Measurements from ENCODE around the gene BAZ2B. TPM values are rescaled to one million over a fixed set of nuclear protein-coding genes. Genes with fewer than 3 reads are reported as not detected.

The BAZ2B gene
- total RNA-seq, 4 donors from 2014 or later = 122 to 181 (median 143) TPM

- intact Hi-C loops (cut with DNase I) = no loop called here
- Histone ChIP-seq H3K9me3 (no peaks in the 10 kb centered on the region), H3K4me1 (peaks cover 35 to 50% of the 10 kb centered on the region in 2 donors), H3K27ac (peak overlapping the region in 2 of 3 donors; percentile 18 to 99), H3K27me3 (no peaks in the 10 kb centered on the region), H3K4me3 (replicated peaks in 1 of 3) (no peak overlapping the region), H3K36me3 (no peaks in the 10 kb centered on the region)
- DNase-seq = no peak
- WGBS, 2 donors = 87 to 92% methylated on average over 1 of the region's 1 CpG
- no peak for TF ChIP-seq POLR2A (IDR thresholded peaks at IDR 0.05)
- TF ChIP-seq, protein P1, sequence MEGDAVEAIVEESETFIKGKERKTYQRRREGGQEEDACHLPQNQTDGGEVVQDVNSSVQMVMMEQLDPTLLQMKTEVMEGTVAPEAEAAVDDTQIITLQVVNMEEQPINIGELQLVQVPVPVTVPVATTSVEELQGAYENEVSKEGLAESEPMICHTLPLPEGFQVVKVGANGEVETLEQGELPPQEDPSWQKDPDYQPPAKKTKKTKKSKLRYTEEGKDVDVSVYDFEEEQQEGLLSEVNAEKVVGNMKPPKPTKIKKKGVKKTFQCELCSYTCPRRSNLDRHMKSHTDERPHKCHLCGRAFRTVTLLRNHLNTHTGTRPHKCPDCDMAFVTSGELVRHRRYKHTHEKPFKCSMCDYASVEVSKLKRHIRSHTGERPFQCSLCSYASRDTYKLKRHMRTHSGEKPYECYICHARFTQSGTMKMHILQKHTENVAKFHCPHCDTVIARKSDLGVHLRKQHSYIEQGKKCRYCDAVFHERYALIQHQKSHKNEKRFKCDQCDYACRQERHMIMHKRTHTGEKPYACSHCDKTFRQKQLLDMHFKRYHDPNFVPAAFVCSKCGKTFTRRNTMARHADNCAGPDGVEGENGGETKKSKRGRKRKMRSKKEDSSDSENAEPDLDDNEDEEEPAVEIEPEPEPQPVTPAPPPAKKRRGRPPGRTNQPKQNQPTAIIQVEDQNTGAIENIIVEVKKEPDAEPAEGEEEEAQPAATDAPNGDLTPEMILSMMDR (IDR thresholded peaks at IDR 0.05) = no peak
Observed at GRCh38 chr2:159612255-159612901, 4.0 kb downstream of the BAZ2B start.

DNA sequence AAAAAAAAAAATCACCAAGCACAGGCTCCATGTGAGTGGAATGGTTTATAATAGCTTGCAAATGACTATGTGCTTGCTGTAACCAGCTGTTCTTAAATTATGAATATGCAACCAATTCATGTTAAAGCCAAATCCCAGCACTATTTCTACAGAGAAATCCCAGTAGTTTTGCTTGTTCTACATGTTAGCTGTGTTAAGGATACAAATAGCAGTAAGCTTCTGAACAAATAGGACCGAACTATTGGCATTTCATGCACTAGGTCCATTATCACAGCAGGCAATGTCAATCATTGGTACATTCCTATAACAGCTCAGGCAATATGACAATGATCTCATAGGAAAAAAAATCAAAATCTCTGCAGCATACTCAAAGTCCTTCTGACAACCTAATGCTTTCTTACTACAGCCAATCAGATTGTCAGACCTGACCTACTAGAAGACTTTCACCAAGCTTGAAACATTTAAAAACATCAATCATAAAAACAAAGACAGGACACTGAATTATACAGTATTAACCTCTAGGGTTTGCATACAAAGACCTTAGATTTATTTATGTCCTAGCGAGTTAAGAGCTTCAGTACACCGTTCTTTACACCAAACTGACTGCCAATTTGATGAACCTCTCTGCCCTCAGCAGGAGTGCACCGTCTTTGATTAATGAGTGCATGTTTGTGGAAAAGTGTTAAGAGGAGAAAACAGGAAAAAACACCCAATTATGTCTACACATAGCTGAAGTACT lies 6.4 kb downstream of the BAZ2B start:
- H3K4me3 ChIP-seq (replicated peaks in 1 of 3) = no peak overlapping the region
- TF ChIP-seq POLR2A (IDR thresholded peaks at IDR 0.05) = no peak
- TF ChIP-seq, protein P1 (IDR thresholded peaks at IDR 0.05) = no peak
- peaks cover 48 to 70% of the 10 kb centered on the region in 2 donors for H3K4me1 ChIP-seq
- no peak for DNase-seq
- peak overlapping the region in 2 of 3 donors; percentile 12 to 25 for H3K27ac ChIP-seq
- H3K9me3 ChIP-seq = no peaks in the 10 kb centered on the region
- H3K36me3 ChIP-seq = no peaks in the 10 kb centered on the region
- 83 to 85% methylated on average over 4 of the region's 4 CpGs for WGBS, 2 donors
- intact Hi-C loops (cut with DNase I) = no loop called here
- no peaks in the 10 kb centered on the region for H3K27me3 ChIP-seq

GRCh38 chr2:159608723-159609308 lies 7.5 kb downstream of the BAZ2B start:
- no peaks in the 10 kb centered on the region for H3K36me3 ChIP-seq
- H3K4me1 ChIP-seq = peaks cover 48 to 74% of the 10 kb centered on the region in 2 donors
- 20 to 28% methylated on average over 1 of the region's 1 CpG for WGBS, 2 donors
- intact Hi-C loops (cut with DNase I) = no loop called here
- H3K27me3 ChIP-seq = no peaks in the 10 kb centered on the region
- no peak for DNase-seq
- no peak overlapping the region for H3K4me3 ChIP-seq (replicated peaks in 1 of 3)
- peak overlapping the region in 2 of 3 donors; percentile 12 to 30 for H3K27ac ChIP-seq
- H3K9me3 ChIP-seq = no peaks in the 10 kb centered on the region
- TF ChIP-seq POLR2A (IDR thresholded peaks at IDR 0.05) = no peak
- TF ChIP-seq, protein P1 (IDR thresholded peaks at IDR 0.05) = no peak

- peak overlapping the region in 1 of 3 donors; percentile 26 for H3K27ac ChIP-seq
- WGBS, 2 donors = 96 to 97% methylated on average over 6 of the region's 6 CpGs
Observed at GRCh38 chr2:159608108-159608507, 8.2 kb downstream of the BAZ2B start.

More at GRCh38 chr2:159608108-159608507, 8.2 kb downstream of the BAZ2B start:
- Histone ChIP-seq H3K27me3 (no peaks in the 10 kb centered on the region), H3K36me3 (no peaks in the 10 kb centered on the region), H3K9me3 (no peaks in the 10 kb centered on the region), H3K4me1 (peaks cover 48 to 74% of the 10 kb centered on the region in 2 donors), H3K4me3 (replicated peaks in 1 of 3) (no peak overlapping the region)
- intact Hi-C loops (cut with DNase I) = no loop called here
- peak in 1 of 2 donors; percentile 15 for DNase-seq
- TF ChIP-seq, protein P1 (IDR thresholded peaks at IDR 0.05) = no peak
- no peak for TF ChIP-seq POLR2A (IDR thresholded peaks at IDR 0.05)

Measured in thyroid gland (tissue), 4 donors.